Panc1 (cell line): ENCODE measurements around the gene LRMDA. TPM values are rescaled to one million over a fixed set of nuclear protein-coding genes. Genes with fewer than 3 reads are reported as not detected.

Source experiments
- ATAC-seq: fragments of 200-7000 bp; cut with Tn5 transposase; 2 replicates; pipeline ENCODE4 v1.9.1; 2020; ENCODE audit warnings: mild to moderate bottlenecking, moderate library complexity
- BruUV-seq: library from RNA; stranded (reverse); fragments of 400-500 nt; replicated peaks from 2 replicates; lab custom pipeline; 2021; lab: Mats Ljungman, UMichigan
- CTCF ChIA-PET: fragments of 300-600 bp; sonication (Branson Sonifier 250); formaldehyde crosslinking; loops from one replicate; lab custom pipeline; 2022; ENCODE audit warnings: antibody characterized with exemption; lab: Charles Lee
- POLR2A ChIA-PET: fragments of 300-600 bp; sonication (Branson Sonifier 250); formaldehyde crosslinking; loops from one replicate; lab custom pipeline; 2022; ENCODE audit warnings: antibody characterized with exemption; lab: Charles Lee
- DNase-seq: peaks from one replicate; pipeline ENCODE4 v3.0.0-alpha.2; 2010; ENCODE audit warnings: low read depth, low spot score
- H3K27ac ChIP-seq: 2 replicates; pipeline ENCODE4 v1.5.1; 2011; ENCODE audit warnings: mild to moderate bottlenecking, low read length, inconsistent platforms
- H3K27me3 ChIP-seq: fragments of 200-500 bp; sonication (Bioruptor generic); 2 replicates; pipeline ENCODE4 v1.6.0; 2014; ENCODE audit warnings: low read length, inconsistent platforms; ENCODE audit not compliant: control insufficient read depth, insufficient read depth
- H3K36me3 ChIP-seq: fragments of 200-500 bp; sonication (Bioruptor generic); 2 replicates; pipeline ENCODE4 v1.5.1; 2014; ENCODE audit warnings: inconsistent platforms, mild to moderate bottlenecking, low read length, moderate library complexity; ENCODE audit not compliant: control insufficient read depth, insufficient read depth
- H3K4me1 ChIP-seq: 2 replicates; pipeline ENCODE4 v1.5.1; 2011; ENCODE audit warnings: inconsistent platforms, mild to moderate bottlenecking, low read length, moderate library complexity; ENCODE audit not compliant: control insufficient read depth, insufficient read depth
- H3K4me3 ChIP-seq, 2 experiments: 2 replicates each; pipeline ENCODE4 v1.5.1; 2011 to 2012; ENCODE audit warnings: low read depth in 2 of 2, low read length in 2 of 2, mild to moderate bottlenecking in 2 of 2, inconsistent platforms in 1 of 2, moderate library complexity in 1 of 2
- H3K9me3 ChIP-seq: fragments of 200-500 bp; sonication (Bioruptor generic); 2 replicates; pipeline ENCODE4 v1.5.1; 2014; ENCODE audit warnings: low read depth, mild to moderate bottlenecking, inconsistent platforms, low read length, moderate library complexity; ENCODE audit not compliant: control insufficient read depth, insufficient read depth
- POLR2AphosphoS5 ChIP-seq: IDR thresholded peaks from 2 replicates; pipeline ENCODE4 v1.6.1; 2012; ENCODE audit warnings: mild to moderate bottlenecking, low read depth, low read length, moderate library complexity
- SIN3A ChIP-seq: IDR thresholded peaks from 2 replicates; pipeline ENCODE4 v1.6.1; 2012; ENCODE audit warnings: low read depth, mild to moderate bottlenecking, low read length, moderate library complexity, borderline replicate concordance; ENCODE audit not compliant: insufficient read depth
- TCF7L2 ChIP-seq: IDR thresholded peaks from 2 replicates; pipeline ENCODE4 v1.6.1; 2011; ENCODE audit warnings: mild to moderate bottlenecking, low read depth, low read length, inconsistent platforms
- in situ Hi-C: cut with HindIII; loops from 2 replicates; pipeline ENCODE4 v1.10.0; 2016; ENCODE audit warnings: low sequenced_read_pairs, low pct_unique_long_range_greater_than_20kb
- intact Hi-C: fragments of 100-400 bp; cut with micrococcal nuclease; formaldehyde crosslinking; loops from one replicate; pipeline ENCODE4 v1.10.0; 2022; ENCODE audit not compliant: unreplicated experiment
- total RNA-seq: library from RNA; stranded (reverse); gene quantifications from one replicate; pipeline ENCODE4 v1.2.1, GENCODE V29; 2021; ENCODE audit not compliant: unreplicated experiment
- TF ChIP-seq, protein P1 (sequence below), 2 experiments: IDR thresholded peaks; 2 replicates each; pipeline ENCODE4 v1.6.1; 2011 to 2012; ENCODE audit warnings: low read depth in 2 of 2, control low read depth in 1 of 2, low read length in 1 of 2, mild to moderate bottlenecking in 1 of 2, moderate library complexity in 1 of 2; ENCODE audit not compliant: insufficient read depth in 1 of 2
- TF ChIP-seq, protein P2 (sequence below): fragments of 450-650 bp; IDR thresholded peaks from 2 replicates; pipeline ENCODE4 v1.5.1; 2017; ENCODE audit warnings: mild to moderate bottlenecking

LRMDA gene
- total RNA-seq, 1 experiment from 2014 or later: 1.2 TPM

GRCh38 chr10:75870039-75870645, 438.7 kb downstream of the LRMDA start:
- DNase-seq (no peak), ATAC-seq (no peak)
- intact Hi-C loops (no loop called here), in situ Hi-C loops (no loop called here)
- TF ChIP-seq SIN3A: no peak
- TF ChIP-seq, protein P1, sequence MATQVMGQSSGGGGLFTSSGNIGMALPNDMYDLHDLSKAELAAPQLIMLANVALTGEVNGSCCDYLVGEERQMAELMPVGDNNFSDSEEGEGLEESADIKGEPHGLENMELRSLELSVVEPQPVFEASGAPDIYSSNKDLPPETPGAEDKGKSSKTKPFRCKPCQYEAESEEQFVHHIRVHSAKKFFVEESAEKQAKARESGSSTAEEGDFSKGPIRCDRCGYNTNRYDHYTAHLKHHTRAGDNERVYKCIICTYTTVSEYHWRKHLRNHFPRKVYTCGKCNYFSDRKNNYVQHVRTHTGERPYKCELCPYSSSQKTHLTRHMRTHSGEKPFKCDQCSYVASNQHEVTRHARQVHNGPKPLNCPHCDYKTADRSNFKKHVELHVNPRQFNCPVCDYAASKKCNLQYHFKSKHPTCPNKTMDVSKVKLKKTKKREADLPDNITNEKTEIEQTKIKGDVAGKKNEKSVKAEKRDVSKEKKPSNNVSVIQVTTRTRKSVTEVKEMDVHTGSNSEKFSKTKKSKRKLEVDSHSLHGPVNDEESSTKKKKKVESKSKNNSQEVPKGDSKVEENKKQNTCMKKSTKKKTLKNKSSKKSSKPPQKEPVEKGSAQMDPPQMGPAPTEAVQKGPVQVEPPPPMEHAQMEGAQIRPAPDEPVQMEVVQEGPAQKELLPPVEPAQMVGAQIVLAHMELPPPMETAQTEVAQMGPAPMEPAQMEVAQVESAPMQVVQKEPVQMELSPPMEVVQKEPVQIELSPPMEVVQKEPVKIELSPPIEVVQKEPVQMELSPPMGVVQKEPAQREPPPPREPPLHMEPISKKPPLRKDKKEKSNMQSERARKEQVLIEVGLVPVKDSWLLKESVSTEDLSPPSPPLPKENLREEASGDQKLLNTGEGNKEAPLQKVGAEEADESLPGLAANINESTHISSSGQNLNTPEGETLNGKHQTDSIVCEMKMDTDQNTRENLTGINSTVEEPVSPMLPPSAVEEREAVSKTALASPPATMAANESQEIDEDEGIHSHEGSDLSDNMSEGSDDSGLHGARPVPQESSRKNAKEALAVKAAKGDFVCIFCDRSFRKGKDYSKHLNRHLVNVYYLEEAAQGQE (IDR thresholded peaks at IDR 0.05; ENCODE audit: insufficient read depth in 1 of 2, low read depth in 2 of 2, low read length in 1 of 2): no peak
- no peak for TF ChIP-seq POLR2AphosphoS5
- TF ChIP-seq, protein P2, sequence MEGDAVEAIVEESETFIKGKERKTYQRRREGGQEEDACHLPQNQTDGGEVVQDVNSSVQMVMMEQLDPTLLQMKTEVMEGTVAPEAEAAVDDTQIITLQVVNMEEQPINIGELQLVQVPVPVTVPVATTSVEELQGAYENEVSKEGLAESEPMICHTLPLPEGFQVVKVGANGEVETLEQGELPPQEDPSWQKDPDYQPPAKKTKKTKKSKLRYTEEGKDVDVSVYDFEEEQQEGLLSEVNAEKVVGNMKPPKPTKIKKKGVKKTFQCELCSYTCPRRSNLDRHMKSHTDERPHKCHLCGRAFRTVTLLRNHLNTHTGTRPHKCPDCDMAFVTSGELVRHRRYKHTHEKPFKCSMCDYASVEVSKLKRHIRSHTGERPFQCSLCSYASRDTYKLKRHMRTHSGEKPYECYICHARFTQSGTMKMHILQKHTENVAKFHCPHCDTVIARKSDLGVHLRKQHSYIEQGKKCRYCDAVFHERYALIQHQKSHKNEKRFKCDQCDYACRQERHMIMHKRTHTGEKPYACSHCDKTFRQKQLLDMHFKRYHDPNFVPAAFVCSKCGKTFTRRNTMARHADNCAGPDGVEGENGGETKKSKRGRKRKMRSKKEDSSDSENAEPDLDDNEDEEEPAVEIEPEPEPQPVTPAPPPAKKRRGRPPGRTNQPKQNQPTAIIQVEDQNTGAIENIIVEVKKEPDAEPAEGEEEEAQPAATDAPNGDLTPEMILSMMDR: no peak
- TF ChIP-seq TCF7L2: no peak
- ChIA-PET POLR2A (no interaction called here), CTCF (no interaction called here)
- H3K4me1 ChIP-seq: no peaks in the 10 kb centered on the region
- no peak overlapping the region for H3K27ac ChIP-seq
- no peaks in the 10 kb centered on the region for H3K9me3 ChIP-seq
- no peaks in the 10 kb centered on the region for H3K36me3 ChIP-seq
- no TSS peak for BruUV-seq
- peaks cover 4% of the 10 kb centered on the region; the same call in 1 of the 2 replicates for H3K27me3 ChIP-seq
- no peak overlapping the region for H3K4me3 ChIP-seq

DNA sequence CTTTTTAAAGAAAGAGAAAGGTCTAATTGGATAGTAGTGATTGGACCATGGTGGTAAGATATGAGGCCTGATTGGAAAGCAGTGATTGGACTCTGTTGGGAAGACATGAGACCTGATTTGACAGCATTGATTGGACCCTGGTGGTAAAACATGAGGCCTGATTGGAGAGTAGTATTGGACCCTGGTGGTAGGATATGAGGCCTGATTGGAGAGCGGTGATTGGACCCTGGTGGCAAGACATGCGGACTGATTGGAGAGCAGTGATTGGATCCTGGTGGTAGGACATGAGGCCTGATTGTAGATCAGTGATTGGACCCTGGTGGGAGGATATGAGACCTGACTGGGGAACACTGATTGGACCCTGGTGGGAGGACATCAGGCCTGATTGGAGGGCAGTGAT, 444.3 kb downstream of the LRMDA start:
- ChIA-PET CTCF (no interaction called here), POLR2A (no interaction called here)
- Histone ChIP-seq H3K27ac (no peak overlapping the region), H3K36me3 (no peaks in the 10 kb centered on the region), H3K4me3 (no peak overlapping the region), H3K27me3 (peaks cover 4% of the 10 kb centered on the region; the same call in 1 of the 2 replicates), H3K9me3 (no peaks in the 10 kb centered on the region), H3K4me1 (no peaks in the 10 kb centered on the region)
- intact Hi-C loops: no loop called here
- in situ Hi-C loops: no loop called here
- DNase-seq: no peak
- no peak for ATAC-seq
- no TSS peak for BruUV-seq
- TF ChIP-seq POLR2AphosphoS5 (no peak), SIN3A (no peak), TCF7L2 (no peak)
- TF ChIP-seq, protein P2: no peak
- TF ChIP-seq, protein P1 (IDR thresholded peaks at IDR 0.05; ENCODE audit: insufficient read depth in 1 of 2, low read depth in 2 of 2, low read length in 1 of 2): no peak
